Measurements from ENCODE around the gene SETD7.

Gene SETD7

DNA sequence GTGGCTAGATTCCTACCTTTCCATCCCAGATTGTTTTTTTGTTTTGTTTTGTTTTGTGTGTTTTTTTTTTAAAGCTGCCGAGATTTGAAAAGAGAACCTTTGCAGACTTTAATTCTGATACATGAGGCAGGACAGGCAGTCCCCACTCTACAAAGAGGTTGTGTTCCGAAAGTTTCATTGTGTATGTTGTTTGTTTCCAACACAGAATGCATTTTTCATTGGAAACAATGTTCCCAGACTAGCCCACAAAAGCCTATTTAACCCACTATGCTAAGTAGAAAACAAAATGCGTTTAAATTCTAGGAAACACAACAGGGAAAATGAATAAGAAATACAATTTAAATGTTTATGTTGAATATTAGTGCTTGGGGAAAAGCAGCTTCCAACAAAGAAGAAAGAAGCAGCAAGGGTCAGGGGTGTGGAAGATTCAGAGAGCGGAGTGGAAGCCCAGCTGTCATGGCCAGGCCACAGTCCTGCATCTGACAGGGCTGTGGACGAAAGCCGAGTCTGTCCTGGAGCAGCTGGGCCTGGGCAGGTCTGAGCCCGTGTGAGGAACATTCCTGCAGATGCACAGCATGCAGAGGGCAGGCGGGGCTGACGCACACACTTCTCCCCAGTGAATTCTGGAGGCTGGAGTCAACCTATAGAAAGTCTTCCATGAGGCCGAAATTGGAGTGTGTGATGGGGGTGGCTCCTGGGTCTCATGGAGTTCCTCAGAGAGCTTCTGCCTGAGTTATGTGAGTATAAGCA lies 12.4 kb upstream of the SETD7 start:
- DNase-seq, result no peak

DNA sequence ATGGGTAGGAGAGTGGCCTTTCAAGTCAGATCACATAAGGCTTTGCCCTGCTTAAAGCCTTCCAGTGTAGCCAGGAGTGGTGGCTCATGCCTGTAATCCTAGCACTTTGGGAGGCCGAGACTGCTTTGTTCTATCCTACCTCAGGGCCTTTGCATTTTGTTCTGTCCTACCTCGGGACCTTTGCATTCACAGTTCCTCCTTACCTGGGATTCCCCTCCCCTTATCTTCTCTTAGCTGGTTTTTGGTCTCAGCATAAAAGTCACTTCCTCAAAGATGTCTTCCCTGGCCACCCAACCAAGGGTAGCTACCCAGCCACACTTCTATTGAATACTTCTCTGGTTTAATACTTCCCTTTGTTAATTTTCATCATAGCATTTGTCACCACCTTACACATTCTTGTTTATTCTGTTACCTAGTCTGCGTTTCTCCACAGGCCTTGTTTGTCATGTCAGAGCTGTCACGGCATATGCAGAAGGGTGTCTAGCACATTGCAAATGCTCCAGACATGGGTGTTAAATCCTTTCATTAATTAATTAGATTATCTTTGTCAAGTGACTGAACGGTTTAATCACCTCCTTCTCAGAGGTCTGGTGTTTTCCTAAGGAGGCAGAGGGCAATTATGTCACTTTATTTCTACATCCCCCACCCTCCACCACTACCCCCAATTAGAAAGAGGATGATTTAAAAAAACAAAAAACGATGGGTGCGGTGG lies 11.3 kb upstream of the SETD7 start:
- no peak for DNase-seq

DNA sequence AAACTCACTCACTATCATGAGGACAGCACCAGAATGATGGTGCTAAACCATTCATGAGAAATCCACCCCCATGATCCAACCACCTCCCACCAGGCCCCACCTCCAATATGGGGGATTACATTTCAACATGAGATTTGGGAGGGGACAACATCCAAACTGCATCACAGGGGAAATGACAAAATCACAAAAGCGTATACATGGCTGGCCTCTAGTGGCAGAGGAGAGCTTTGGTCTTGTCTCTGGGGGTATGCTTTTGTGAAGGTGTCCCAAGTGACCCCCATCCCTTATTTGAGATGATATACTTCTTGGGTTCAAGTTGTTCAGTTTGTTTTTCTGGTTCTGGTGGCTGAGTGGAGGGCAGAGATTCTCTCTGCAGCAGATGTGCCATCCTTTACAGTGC lies 8.5 kb upstream of the SETD7 start:
- DNase-seq, result no peak

DNA sequence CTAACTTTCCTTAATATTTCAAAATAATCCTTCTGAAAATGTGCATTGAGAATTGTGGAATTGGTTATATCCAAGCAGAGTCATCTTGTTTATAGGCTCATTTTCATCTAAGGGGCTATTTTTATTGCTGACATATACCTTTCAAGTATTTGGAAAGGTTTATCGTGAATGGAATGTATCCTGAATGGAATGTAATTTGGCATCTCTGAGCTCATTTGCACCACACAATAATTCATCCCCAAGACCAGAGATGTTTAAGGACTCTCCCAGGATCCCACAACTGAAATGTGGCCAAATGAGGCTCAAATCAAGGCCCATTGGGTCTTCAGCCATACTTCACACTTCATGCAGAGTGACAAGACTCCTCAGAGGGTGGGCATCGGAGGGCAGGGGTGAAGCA lies 7.5 kb upstream of the SETD7 start:
- DNase-seq, result no peak

DNA sequence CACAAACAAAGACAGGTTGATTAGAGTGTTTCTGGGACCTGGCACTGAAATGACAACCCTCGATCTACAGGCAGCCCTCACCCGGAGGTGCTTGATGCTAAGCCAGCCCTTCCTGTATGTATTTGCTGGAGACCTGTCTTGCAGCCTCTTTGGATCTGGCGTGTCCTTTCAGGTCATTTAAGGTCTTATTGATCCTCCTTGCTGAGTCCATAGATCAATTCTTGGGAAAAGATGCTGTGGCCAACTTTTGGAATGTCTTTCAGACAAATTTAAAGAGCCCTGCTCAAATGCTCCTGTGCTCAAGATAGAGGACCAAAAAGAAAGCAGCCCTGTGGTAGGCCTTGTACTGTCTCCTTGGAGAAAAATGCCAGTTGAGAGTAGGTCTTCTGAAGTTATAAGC lies 6.8 kb upstream of the SETD7 start:
- DNase-seq, result no peak

DNA sequence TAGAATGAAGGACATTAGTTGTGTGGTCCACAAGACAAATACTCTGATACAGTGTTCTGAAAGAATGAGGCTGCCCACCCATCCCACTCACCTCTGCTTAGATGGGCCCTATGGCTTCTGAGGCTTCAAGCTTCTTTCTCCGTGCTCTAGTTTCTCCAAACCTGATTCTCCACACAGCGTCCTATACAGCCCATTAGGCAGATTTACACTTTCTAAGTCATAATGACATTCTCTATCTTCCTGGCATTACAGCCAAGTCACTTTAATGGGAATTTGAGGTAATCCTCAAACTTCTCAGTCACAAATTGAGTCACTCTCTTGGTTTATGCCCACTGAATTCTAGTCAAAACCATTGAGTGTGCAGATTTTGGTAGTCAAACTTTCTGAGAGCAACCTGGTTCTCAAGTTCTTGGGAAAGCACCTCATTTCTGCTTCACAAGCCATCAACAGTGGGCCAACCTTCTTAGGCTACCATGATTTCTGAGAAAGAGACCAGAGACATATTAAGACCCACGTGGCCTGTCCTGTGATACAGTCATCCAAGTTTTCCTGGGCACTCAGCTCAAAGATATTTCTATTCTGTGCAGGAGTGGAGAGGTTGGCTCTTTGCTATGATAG lies 6.2 kb upstream of the SETD7 start:
- DNase-seq, result no peak

DNA sequence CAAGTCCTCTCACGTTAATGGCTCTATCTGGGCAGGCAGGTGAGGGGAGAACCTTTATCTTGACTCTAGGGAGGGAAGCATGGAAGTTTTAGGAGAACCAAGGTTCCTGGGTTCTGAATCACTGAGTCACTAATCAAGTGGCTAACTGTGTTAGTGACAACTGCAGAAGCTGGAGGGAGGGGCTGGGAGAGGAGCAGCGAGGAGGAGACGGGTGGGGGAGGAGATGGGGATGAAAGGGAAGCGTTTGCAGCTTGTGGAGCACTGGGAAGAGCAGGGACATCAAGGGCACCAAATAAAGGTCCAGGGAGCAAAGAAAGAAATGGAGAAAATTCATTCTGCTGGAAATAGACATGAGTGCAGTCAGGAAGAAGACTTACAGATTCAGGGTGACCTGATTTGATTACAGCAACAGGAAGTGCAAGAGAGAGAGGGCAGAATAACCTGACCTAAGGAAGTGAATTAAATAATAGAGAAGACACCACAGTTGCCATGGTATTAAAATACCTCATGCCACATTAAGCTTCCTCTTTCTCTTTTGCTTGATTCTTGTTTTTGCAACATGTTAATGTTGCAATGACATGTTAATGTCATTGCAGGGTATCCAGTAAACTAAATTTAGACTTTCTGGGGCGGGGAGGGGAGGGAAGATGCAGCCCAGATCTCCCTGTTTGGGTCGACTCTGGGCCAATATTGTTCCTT lies 4.5 kb upstream of the SETD7 start:
- no peak for DNase-seq

DNA sequence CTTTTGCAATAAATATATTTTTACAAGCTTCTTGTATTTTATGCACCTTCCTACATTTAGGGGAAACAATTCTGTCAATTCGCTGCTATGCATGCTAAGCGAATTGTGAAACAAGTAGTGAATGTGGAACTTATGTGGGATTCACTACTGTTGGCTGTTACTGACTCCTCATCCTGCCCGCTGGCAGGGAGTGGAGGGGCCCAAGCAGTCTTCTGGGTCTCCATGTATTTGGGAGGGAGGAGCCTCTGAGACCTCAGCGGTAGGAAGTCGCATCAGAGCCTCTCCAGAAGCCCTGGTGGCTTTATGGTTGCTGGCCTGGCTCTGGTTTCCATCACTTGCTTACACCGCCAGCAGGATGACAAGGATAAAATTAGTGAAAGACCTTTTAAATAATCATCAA lies 3.7 kb upstream of the SETD7 start:
- DNase-seq, result no peak

DNA sequence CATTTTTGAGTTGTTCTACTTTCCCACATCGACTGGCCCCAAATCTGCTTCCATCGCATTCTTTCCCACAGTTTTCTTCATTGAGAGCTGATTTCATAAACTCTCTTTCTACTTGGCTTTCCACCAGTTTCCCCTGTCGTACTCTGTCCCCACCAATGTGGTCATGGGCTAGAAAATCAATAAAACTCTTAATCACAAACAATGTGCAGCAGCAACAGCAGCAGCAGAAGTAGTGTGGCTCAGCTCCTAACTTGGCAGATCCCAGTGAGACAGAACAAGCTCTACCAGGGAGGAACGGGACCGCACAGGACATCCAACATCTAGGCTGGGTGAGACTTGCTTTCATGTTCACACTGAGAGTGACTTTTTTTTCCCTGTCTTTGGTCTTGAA lies 3.1 kb upstream of the SETD7 start:
- no peak for DNase-seq

DNA sequence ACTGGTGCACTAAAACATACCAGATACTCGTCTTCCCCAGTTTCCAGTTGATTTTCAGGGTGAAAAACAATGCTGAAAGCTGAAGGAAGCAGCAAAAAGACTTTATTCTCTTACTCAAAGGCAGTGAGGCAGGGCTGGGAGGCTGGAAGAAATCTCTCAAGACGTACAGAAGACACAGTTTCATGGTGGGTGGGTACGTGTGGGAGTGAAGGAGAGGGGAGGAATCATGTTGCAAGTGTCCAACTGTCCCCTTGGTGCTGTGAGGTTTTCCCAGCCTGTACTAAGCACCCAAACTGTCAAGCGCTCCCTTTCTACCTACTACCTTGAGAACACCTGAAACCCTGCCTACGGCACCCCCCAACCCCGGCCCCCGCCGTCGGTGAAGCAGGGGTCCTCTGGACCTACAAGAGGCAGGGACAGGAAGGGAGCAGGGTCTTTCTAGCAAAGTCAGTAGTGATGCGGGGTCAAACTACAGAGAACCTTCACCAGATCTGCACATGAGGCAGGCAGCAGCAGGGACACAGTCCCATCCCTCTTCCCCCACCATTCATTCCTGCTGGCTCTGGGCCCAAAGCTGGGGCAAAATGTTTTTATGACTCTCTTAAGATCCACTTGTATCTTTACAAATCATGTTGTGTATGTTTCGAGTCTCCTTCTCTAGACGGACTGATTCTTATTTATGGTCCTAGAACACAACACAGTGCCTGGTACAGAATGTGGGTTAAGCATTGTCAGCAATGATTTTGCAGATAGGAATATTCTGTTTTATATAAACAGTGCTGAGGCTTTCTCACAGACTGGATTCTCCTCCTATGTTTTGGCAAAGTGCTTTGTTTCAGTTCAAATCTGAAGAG lies 2.4 kb upstream of the SETD7 start:
- no peak for DNase-seq

DNA sequence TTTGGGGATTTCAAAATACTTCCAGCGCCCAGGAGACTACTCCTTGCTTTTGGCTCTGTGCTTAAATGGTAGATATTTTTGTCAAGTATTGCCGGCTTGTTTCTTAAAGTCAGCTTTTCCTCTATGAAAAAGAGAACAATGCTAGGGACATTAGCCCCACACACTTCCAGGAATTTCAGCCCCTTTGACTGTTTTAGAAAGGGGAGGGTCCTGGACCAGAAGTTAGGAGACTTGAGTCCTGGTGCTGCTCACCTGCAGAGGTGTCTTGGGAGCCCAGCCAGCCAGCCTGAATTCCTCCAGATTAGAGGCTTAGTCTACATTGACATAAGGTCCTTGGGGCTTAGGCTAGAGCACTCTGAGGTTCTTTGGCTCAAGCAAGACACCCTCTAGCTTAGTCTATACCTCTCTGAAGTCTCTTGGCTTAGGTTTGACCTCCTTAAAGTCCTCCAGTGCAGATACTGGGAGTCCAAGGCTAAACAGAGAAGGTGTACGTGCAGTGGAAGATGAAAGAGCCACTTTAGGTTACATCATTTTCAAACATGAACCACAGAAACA lies 1.6 kb upstream of the SETD7 start:
- no peak for DNase-seq

DNA sequence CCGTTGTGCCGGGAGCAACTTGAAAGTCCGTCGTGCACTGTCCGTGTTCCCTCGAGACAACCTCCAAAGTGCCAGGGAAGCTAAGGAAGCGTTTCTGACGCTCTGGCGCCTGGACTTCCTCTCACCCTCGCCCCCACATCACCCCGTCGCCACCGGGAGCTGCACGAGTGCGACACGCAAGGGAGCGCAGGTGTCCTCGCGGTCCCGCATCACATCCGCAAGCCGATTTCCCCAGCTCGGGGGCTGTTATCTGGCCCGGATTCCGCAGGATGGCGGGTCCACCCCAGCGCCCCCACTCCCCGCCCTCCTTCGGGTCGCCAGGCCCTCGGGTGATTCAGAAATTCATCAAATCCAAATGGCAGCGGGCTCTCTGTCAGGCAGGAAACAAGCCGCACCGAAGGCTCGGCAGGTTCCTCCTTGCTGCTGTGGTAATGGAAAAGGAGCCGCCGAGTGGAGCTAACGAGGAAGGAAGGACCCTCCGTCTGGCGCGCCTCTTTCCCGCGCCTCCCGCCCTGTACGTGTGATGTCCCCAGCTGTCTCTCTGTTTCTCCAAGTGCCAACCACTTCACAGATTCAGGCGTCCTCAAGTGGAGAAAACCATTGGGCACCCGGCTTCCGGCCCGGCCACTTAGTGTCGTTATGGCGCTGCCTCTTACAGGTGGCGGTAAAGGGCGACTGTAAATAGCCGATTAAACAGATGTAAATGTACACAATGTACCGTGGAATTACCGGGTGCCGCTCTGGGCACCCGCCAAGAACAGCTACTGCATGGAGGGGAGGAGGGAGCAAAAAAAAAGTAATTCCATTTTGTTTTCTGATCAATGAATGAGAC lies 921 bp upstream of the SETD7 start:
- peak; percentile 69 for DNase-seq

DNA sequence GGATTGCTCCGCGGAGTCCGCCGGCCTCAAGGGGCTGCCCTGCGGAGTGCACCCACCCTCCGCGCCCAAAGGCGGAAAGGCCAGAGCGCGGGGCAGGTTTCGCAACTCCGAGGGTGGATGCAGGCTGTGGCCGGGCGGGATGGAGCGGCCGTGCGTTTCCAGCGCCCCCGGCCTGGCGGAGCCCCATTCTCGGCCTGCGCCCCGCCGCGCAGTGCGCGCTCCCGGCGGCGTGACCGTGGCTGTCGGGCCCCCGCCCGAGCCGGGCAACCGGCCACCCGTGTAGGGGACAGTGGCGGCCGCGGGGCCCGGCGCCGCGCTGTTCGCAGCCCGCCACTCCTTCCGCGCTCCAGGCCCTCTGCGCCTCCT lies 331 bp downstream of the SETD7 start:
- DNase-seq, result no peak

DNA sequence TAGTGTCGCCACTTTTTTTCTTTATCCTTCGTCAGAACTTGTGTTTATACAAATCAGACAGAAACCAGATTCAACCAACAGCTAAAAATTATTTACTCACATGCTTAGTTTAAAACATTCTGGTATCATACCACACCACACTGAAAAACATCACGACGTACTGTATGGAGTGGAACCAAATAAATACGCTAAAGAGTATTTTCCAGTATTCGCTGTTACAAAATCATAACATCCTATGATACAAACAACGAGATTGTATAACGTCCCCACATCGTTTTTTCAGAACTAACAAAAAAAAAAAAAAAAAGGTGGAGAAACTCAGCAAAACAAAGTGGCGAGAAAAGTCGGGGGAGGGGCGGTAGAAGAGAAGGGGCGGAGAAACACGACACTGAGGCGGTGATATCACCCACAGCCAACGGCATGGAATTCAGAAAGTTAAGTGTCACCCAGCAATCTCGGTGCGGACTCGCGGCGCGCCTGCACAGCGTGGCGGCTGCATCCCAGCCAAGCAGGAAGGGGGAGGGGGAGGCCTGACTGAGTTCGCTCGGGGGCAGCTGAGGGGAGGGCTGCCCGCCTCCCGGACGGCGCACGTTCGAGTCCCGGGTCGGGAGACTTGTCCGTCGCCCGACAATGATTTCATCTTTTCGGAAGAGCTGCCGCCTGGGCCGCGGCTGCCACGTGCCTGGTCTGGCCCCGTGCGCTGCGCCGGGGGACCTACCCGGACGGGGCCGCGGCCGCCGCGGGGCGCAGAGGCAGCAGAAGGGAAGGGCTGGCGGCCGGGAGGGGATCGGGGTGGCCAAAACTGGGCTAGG lies 920 bp downstream of the SETD7 start:
- peak; percentile 14 for DNase-seq

DNA sequence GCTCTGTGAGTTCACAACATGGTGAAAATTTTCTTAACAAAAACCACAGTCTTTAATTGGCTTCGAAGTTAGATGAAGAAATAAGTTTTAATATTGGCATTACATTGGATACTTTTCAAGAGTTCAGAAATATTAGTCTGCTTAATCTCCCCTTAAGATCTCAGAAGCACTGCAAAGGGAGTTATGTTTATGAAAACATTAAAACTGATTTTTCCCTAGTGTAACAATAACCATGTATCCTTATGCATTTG lies 1.5 kb downstream of the SETD7 start:
- no peak for DNase-seq

DNA sequence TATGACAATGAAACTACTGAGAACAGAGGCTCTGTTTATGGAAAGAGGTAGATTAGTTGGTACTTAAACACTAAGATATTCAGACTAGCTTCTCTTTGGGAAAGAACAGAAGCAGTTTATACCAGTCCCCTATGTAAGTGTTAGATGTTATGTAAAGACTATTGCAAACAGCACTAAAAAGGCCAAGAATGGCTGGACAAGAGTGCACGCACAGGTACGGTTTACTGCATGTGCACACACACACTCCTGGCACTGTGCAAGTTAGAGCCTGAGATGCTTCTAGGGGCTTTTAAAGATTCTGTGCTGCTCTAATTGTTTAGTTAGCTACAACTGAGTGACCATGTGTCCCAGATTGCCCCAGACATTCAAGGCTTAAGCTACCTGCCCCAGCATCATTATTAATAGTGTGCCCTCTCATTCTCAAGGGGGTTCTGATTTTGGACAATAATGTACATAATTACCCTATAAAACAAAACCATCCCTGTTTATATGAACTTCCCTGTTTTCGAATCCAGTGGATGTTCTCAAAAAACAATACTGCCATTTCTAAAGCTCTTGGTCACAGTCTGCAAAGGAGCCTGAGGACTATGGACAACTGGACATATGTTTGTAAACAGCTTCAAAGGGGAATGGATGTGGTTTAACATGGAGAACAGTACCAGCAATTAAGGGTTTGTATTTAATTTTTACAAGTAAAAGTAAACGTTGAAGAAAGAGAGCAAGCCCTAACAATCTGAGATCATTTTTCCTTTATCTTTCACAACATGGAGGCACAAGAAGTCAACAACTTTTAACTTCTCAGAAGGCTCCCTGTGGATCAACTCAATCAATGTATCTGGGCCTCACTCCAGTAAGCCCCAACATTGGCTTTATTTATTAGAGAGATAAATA lies 2.0 kb downstream of the SETD7 start:
- DNase-seq, result no peak

DNA sequence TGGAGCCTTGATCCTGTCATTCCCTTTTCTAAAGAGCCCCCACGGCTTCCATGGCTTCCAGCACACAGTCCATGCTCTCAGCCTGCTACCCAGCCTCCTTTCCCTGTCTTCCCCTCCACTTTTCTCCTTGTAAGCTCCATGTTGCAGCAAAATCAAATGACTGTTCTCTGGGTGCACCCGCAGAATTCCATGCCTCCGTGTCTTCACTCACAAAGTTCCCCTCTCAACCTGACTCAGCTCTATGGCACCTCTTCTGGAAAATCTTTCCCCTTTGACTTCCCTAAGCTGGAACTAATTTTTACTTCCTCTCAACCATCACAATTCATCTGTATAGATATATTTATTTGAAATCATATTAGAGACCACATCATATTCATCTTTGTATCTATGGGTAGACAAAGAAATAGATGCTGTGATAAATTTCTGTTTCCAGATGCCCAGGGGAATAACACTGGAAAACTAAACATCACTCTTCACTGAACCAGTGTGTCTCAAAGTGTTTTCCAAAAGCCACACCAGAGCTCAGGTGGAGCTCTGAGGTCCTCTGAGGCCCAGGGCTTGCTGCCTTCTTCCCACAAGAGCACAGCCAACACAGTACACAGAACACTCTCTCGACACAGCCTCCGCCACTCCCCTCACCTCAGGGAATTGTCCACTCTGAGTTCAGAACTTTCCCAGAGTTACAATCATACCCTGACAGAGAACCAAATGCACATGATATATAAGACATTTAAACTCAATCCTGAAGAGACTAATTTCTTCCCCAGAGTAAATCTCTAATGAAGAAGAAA lies 3.3 kb downstream of the SETD7 start:
- no peak for DNase-seq

DNA sequence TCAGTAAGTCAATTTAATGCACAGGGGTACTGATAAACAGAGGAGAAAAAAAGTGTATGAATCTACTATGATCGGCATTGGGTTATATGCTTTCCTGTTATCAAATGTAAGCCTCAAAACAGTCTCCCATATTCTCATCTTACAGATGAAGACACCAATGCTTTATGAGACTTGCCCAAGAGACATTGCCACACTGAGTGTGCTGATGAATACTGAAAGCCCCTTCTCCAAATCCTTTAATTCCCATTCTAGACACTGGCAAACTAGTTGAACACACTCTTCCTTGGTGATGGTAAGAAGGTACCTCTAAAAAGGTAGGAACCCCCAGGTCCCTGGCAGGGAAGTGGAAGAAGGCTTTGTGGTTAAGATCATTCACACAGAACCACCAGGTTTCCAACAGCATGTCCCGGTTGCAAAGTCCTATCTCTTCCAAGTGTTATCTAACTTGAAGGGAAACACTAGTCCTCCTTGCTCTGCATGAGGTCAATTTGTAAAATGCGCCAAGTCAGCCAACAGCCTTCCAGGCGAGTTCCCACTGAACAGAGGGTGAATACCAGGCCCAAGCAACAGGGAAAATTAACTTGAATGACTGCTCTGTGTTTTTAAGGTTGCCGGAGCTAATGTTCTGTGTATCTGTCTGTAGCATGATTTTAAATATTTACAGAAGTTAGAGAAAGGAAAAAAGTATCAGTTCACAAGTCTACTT lies 5.1 kb downstream of the SETD7 start:
- no peak for DNase-seq

Data from NCI-H187 treated with DMSO at 0.1 percent for 48 hours (cell line).